IMR-90 (cell line): ENCODE data around the gene ARHGAP32.

ENCODE experiments used
- CEBPB ChIP-seq: IDR thresholded peaks from 2 replicates; pipeline ENCODE4 v1.6.1; 2012; ENCODE audit warnings: low read depth, low read length, improper control_type of control experiment
- CTCF ChIP-seq: conservative IDR thresholded peaks from 2 replicates; pipeline ENCODE4 v1.5.1; 2012; ENCODE audit warnings: mild to moderate bottlenecking, low read depth, low read length, improper control_type of control experiment
- FOS ChIP-seq: fragments of 150-350 bp; IDR thresholded peaks from 2 replicates; pipeline ENCODE4 v1.6.1; 2016; ENCODE audit warnings: low read depth, low read length
- POLR2A ChIP-seq: IDR thresholded peaks from 2 replicates; pipeline ENCODE4 v1.6.1; 2012; ENCODE audit warnings: mild to moderate bottlenecking, low read depth, low read length
- RAD21 ChIP-seq: IDR thresholded peaks from 2 replicates; pipeline ENCODE4 v1.6.1; 2012; ENCODE audit warnings: low read length, improper control_type of control experiment
- RCOR1 ChIP-seq: IDR thresholded peaks from 2 replicates; pipeline ENCODE4 v1.6.1; 2012; ENCODE audit warnings: mild to moderate bottlenecking, low read length, improper control_type of control experiment; ENCODE audit not compliant: insufficient replicate concordance
- SMC3 ChIP-seq: fragments of 150-350 bp; IDR thresholded peaks from 2 replicates; pipeline ENCODE4 v1.6.1; 2016; ENCODE audit warnings: low read depth, mild to moderate bottlenecking, antibody characterized with exemption, low read length, moderate library complexity

GRCh38 chr11:129102225-129102624, 89.9 kb downstream of the ARHGAP32 start:
- TF ChIP-seq RCOR1 = no peak
- TF ChIP-seq FOS = no peak
- TF ChIP-seq CTCF = no peak
- TF ChIP-seq POLR2A = no peak
- TF ChIP-seq SMC3 = no peak
- TF ChIP-seq CEBPB = no peak
- TF ChIP-seq RAD21 = no peak
